OCI-LY3 (cell line): ENCODE data around the gene PPP6R2.

Experiments used
- EZH2phosphoT487 ChIP-seq: fragments of 200-600 bp; shearing (Covaris generic); IDR thresholded peaks from 2 replicates; pipeline ENCODE4 v1.6.1; 2018; ENCODE audit warnings: antibody characterized with exemption, mixed run types, low read depth
- TF ChIP-seq, protein P1 (sequence below): fragments of 200-600, 300-600 bp; sonication (generic); IDR thresholded peaks from 2 replicates; pipeline ENCODE4 v1.5.1; 2014; ENCODE audit warnings: antibody characterized with exemption, low read length, low read depth

GRCh38 chr22:50315289-50316113 is 27.6 kb upstream of the PPP6R2 start:
- TF ChIP-seq, protein P1, sequence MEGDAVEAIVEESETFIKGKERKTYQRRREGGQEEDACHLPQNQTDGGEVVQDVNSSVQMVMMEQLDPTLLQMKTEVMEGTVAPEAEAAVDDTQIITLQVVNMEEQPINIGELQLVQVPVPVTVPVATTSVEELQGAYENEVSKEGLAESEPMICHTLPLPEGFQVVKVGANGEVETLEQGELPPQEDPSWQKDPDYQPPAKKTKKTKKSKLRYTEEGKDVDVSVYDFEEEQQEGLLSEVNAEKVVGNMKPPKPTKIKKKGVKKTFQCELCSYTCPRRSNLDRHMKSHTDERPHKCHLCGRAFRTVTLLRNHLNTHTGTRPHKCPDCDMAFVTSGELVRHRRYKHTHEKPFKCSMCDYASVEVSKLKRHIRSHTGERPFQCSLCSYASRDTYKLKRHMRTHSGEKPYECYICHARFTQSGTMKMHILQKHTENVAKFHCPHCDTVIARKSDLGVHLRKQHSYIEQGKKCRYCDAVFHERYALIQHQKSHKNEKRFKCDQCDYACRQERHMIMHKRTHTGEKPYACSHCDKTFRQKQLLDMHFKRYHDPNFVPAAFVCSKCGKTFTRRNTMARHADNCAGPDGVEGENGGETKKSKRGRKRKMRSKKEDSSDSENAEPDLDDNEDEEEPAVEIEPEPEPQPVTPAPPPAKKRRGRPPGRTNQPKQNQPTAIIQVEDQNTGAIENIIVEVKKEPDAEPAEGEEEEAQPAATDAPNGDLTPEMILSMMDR, result no peak
- TF ChIP-seq EZH2phosphoT487, result no peak
